A673 (cell line): Measurements from ENCODE around the gene GBA2. TPM values are rescaled to one million over a fixed set of nuclear protein-coding genes. Genes with fewer than 3 reads are reported as not detected.

Experiments used
- BruUV-seq: library from RNA; stranded (reverse); fragments of 400-500 nt; replicated peaks from 2 replicates; lab custom pipeline; 2021; lab: Mats Ljungman, UMichigan
- CTCF ChIA-PET: fragments of 300-600 bp; sonication (Branson Sonifier 250); formaldehyde crosslinking; loops from one replicate; lab custom pipeline; 2022; ENCODE audit warnings: antibody characterized with exemption; lab: Charles Lee
- POLR2A ChIA-PET: fragments of 300-600 bp; sonication (Branson Sonifier 250); formaldehyde crosslinking; loops from one replicate; lab custom pipeline; 2022; ENCODE audit warnings: antibody characterized with exemption; ENCODE audit not compliant: low non-redundant PET; lab: Charles Lee
- DNase-seq: peaks from one replicate; pipeline ENCODE4 v3.0.0-alpha.2; 2015; ENCODE audit warnings: low spot score
- H3K27ac ChIP-seq: fragments of 200-600 bp; sonication (generic); 2 replicates; pipeline ENCODE4 v1.5.1; 2016; ENCODE audit warnings: mixed run types, low read depth, mild to moderate bottlenecking, mixed read lengths, antibody characterized with exemption, low read length; ENCODE audit not compliant: poor library complexity, severe bottlenecking
- H3K27me3 ChIP-seq: fragments of 200-600 bp; sonication (generic); replicated peaks from 2 replicates; pipeline ENCODE4 v1.6.1; 2017; ENCODE audit warnings: mixed run types, low read depth, mild to moderate bottlenecking, mixed read lengths, antibody characterized with exemption, low read length; ENCODE audit not compliant: insufficient read depth, poor library complexity
- H3K36me3 ChIP-seq: fragments of 200-600 bp; sonication (generic); 2 replicates; pipeline ENCODE4 v1.6.1; 2016; ENCODE audit warnings: mixed run types, mild to moderate bottlenecking, mixed read lengths, antibody characterized with exemption, low read length; ENCODE audit not compliant: insufficient read depth, poor library complexity, severe bottlenecking
- H3K4me1 ChIP-seq: fragments of 200-600 bp; sonication (generic); 2 replicates; pipeline ENCODE4 v1.6.1; 2017; ENCODE audit warnings: mixed run types, mild to moderate bottlenecking, mixed read lengths, antibody characterized with exemption, low read length; ENCODE audit not compliant: insufficient read depth, poor library complexity, severe bottlenecking
- H3K4me3 ChIP-seq: fragments of 200-600 bp; sonication (generic); 2 replicates; pipeline ENCODE4 v1.5.1; 2016; ENCODE audit warnings: low read depth, mixed run types, mild to moderate bottlenecking, mixed read lengths, low read length; ENCODE audit not compliant: poor library complexity, severe bottlenecking
- H3K9me3 ChIP-seq: fragments of 200-600 bp; sonication (generic); 2 replicates; pipeline ENCODE4 v1.6.1; 2016; ENCODE audit warnings: mixed run types, low read depth, mild to moderate bottlenecking, mixed read lengths, antibody characterized with exemption, low read length; ENCODE audit not compliant: poor library complexity, severe bottlenecking
- CTCF ChIP-seq: fragments of 300-800, 200-600 bp; sonication (generic); conservative IDR thresholded peaks from 2 replicates; pipeline ENCODE4 v1.5.1; 2017; ENCODE audit warnings: low read depth, mild to moderate bottlenecking, antibody characterized with exemption, low read length, moderate library complexity, mixed read lengths
- EZH2 ChIP-seq: fragments of 200-600 bp; sonication (generic); IDR thresholded peaks from 2 replicates; pipeline ENCODE4 v1.6.1; 2017; ENCODE audit warnings: borderline replicate concordance, low read depth, mild to moderate bottlenecking, mixed read lengths, antibody characterized with exemption, low read length; ENCODE audit not compliant: poor library complexity, severe bottlenecking
- intact Hi-C: fragments of 100-400 bp; cut with micrococcal nuclease; formaldehyde crosslinking; loops from one replicate; pipeline ENCODE4 v1.10.0; 2022; ENCODE audit not compliant: unreplicated experiment
- total RNA-seq: library from RNA; stranded (reverse); gene quantifications from 2 replicates; pipeline ENCODE4 v1.2.3, GENCODE V29; 2021

GBA2 gene
- total RNA-seq, 1 experiment from 2014 or later: 67.6 TPM

GRCh38 chr9:35689542-35690293 is 59.3 kb downstream of the GBA2 start, which contains the start of gene TPM2:
TSS of gene TPM2 (minus strand) at chr9:35689925. CDS start at chr9:35689817, 108 bp downstream.
- H3K36me3 ChIP-seq: peaks cover under 1% of the 10 kb centered on the region
- H3K27me3 ChIP-seq: no peaks in the 10 kb centered on the region
- ChIA-PET POLR2A (interaction anchor here (0.7 kb wide), 1 partner anchor 14 kb away, joined by 4 read pairs; no protein-coding TSS in a partner anchor), CTCF (interaction anchor here (0.7 kb wide), 1 partner anchor 29 kb away, joined by 5 read pairs; no protein-coding TSS in a partner anchor)
- peaks cover 25% of the 10 kb centered on the region for H3K4me1 ChIP-seq
- H3K4me3 ChIP-seq: peak within 1 kb of the TSS; percentile 77
- no peak for TF ChIP-seq EZH2
- H3K27ac ChIP-seq: peak within 1 kb of the TSS; percentile 92
- DNase-seq: no peak
- BruUV-seq: no TSS peak
- intact Hi-C loops: no loop called here
- no peaks in the 10 kb centered on the region for H3K9me3 ChIP-seq

- H3K36me3 ChIP-seq: peaks cover 5% of the 10 kb centered on the region
- POLR2A ChIA-PET: no interaction called here
- TF ChIP-seq EZH2 (no peak), CTCF (no peak)
- H3K27ac ChIP-seq: peak overlapping the region; percentile 92
- peaks cover 25% of the 10 kb centered on the region for H3K4me1 ChIP-seq
- intact Hi-C loops: no loop called here
- no peaks in the 10 kb centered on the region for H3K27me3 ChIP-seq
- peak overlapping the region; percentile 77 for H3K4me3 ChIP-seq
- H3K9me3 ChIP-seq: no peaks in the 10 kb centered on the region
- BruUV-seq: TSS peak; percentile 12
- peak; percentile 78 for DNase-seq
- CTCF ChIA-PET: interaction anchor here (0.5 to 1.2 kb wide), 3 partner anchors 8 to 42 kb away, joined by 4 to 7 read pairs (median 6); no protein-coding TSS in a partner anchor
These were observed 60.2 kb downstream of the GBA2 start for GRCh38 chr9:35688558-35689541.

GRCh38 chr9:35687972-35688557 is 61.0 kb downstream of the GBA2 start:
- CTCF ChIA-PET: interaction anchor here (0.5 to 1.2 kb wide), 3 partner anchors 9 to 42 kb away, joined by 4 to 7 read pairs (median 6); no protein-coding TSS in a partner anchor
- POLR2A ChIA-PET: no interaction called here
- intact Hi-C loops: no loop called here
- no peaks in the 10 kb centered on the region for H3K27me3 ChIP-seq
- H3K4me3 ChIP-seq: no peak overlapping the region
- no peak for TF ChIP-seq EZH2
- no peak for TF ChIP-seq CTCF
- peaks cover 5% of the 10 kb centered on the region for H3K36me3 ChIP-seq
- no TSS peak for BruUV-seq
- no peak overlapping the region for H3K27ac ChIP-seq
- DNase-seq: no peak
- no peaks in the 10 kb centered on the region for H3K9me3 ChIP-seq
- H3K4me1 ChIP-seq: peaks cover 25% of the 10 kb centered on the region
